ENCODE measurements around the gene CSK.
A peak's percentile ranks its signal among the peaks of the same experiment; 100 is the strongest.

DNA sequence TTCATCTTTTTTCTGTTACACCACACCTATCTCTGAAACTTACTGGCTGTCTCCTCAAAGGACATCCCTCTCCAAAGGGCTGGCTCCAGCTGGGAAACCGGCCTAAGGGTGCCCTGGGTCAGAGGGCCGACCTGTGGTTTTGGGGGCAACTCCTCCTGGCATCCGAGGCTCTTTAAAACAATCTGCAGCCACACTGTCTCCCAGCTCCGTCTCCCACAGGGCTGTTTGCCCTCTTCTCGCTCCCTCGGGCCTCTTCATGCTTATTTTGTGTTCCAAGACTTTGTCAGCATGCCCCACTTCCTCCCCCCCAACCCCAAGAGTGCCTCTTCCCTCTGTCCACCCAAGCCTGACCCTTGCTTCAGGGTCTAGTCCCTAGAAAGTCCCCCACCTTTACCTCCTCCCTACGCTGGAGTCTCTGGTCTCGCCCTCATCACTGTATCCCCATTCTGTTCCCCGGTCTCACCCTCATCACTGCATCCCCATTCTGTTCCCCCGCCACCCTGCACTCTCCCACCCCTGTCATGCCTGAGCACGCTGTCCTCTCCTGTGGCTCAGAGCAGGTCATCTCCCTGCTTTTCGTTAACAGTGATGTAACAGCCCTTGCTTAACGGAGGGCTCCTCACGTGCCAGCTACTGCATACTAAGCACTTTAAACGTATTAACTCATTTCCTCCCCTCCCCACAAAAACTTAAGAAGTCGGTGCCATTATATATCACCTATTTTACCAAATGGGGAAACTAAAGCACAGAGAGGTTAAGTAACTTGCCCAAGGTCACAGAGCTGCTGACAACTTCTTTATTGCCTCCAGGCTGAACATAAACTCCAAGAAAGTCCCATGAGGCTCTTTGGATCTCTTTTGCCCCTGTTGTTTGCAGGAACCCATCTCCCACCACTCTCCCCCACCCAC lies 1.1 kb upstream of the CSK start:
- no peak for TF ChIP-seq GABPA (IDR thresholded peaks at IDR 0.05 in 1 of 2, conservative IDR thresholded peaks at IDR 0.05 in 1 of 2)
- TF ChIP-seq, protein P1, sequence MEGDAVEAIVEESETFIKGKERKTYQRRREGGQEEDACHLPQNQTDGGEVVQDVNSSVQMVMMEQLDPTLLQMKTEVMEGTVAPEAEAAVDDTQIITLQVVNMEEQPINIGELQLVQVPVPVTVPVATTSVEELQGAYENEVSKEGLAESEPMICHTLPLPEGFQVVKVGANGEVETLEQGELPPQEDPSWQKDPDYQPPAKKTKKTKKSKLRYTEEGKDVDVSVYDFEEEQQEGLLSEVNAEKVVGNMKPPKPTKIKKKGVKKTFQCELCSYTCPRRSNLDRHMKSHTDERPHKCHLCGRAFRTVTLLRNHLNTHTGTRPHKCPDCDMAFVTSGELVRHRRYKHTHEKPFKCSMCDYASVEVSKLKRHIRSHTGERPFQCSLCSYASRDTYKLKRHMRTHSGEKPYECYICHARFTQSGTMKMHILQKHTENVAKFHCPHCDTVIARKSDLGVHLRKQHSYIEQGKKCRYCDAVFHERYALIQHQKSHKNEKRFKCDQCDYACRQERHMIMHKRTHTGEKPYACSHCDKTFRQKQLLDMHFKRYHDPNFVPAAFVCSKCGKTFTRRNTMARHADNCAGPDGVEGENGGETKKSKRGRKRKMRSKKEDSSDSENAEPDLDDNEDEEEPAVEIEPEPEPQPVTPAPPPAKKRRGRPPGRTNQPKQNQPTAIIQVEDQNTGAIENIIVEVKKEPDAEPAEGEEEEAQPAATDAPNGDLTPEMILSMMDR (IDR thresholded peaks at IDR 0.05; ENCODE audit: low read depth, low read length, missing input control) = no peak
- TF ChIP-seq ATF3 (IDR thresholded peaks at IDR 0.05) = peak; percentile 39
- TF ChIP-seq EGR1 (IDR thresholded peaks at IDR 0.05; ENCODE audit: low read depth in 2 of 2) = no peak
- no peak for TF ChIP-seq RAD21 (IDR thresholded peaks at IDR 0.05)
- TF ChIP-seq TAF1 (conservative IDR thresholded peaks at IDR 0.05) = no peak
- TF ChIP-seq JUND (IDR thresholded peaks at IDR 0.05) = no peak
- TF ChIP-seq HNF4G (IDR thresholded peaks at IDR 0.05) = no peak
- peak; percentile 55 for TF ChIP-seq REST (IDR thresholded peaks at IDR 0.05)
- peak; percentile 66 for TF ChIP-seq YY1 (IDR thresholded peaks at IDR 0.05)
- TF ChIP-seq ZBTB33 (IDR thresholded peaks at IDR 0.05) = peak; percentile 23
